HepG2 (cell line): ENCODE data around the gene KAZALD1. TPM values are rescaled to one million over a fixed set of nuclear protein-coding genes. Genes with fewer than 3 reads are reported as not detected.

Experiments
- AGO2 ChIP-seq: fragments of 200-400 bp; formaldehyde crosslinking; optimal IDR thresholded peaks from 2 replicates; pipeline ENCODE3; 2017; ENCODE audit warnings: mild to moderate bottlenecking, low read depth, low read length, moderate library complexity
- JUND ChIP-seq: sonication (generic); formaldehyde crosslinking; IDR thresholded peaks from 2 replicates; pipeline ENCODE4 v1.8.0; 2022; ENCODE audit warnings: mild to moderate bottlenecking, missing genetic modification reagents
- KLF13 ChIP-seq: sonication (generic); formaldehyde crosslinking; IDR thresholded peaks from 2 replicates; pipeline ENCODE4 v1.4.0; 2020; ENCODE audit warnings: mild to moderate bottlenecking, missing genetic modification reagents
- KLF16 ChIP-seq, 2 experiments: sonication (generic) in 1 of 2; formaldehyde crosslinking in 1 of 2; IDR thresholded peaks; 2 replicates each; pipeline versions ENCODE4 v1.6.1 to v1.8.0; 2016 to 2023; ENCODE audit warnings: missing genetic modification reagents in 2 of 2, missing compliant biosample characterization in 1 of 2
- MIER3 ChIP-seq: IDR thresholded peaks from 2 replicates; pipeline ENCODE4 v1.6.1; 2016; ENCODE audit warnings: missing compliant biosample characterization, borderline replicate concordance
- PHF21A ChIP-seq: sonication (generic); formaldehyde crosslinking; IDR thresholded peaks from 2 replicates; pipeline ENCODE4 v1.5.0; 2020; ENCODE audit warnings: mild to moderate bottlenecking, missing genetic modification reagents
- POGZ ChIP-seq: sonication (generic); formaldehyde crosslinking; IDR thresholded peaks from 2 replicates; pipeline ENCODE4 v1.4.0; 2020; ENCODE audit warnings: mild to moderate bottlenecking, missing genetic modification reagents
- U2AF1 ChIP-seq: fragments of 200-400 bp; formaldehyde crosslinking; optimal IDR thresholded peaks from 2 replicates; pipeline ENCODE3; 2017; ENCODE audit warnings: mild to moderate bottlenecking, low read depth, low read length
- WIZ ChIP-seq: sonication (generic); formaldehyde crosslinking; IDR thresholded peaks from 2 replicates; pipeline ENCODE4 v1.5.1; 2020; ENCODE audit warnings: mild to moderate bottlenecking, missing genetic modification reagents
- ZFP90 ChIP-seq: sonication (generic); formaldehyde crosslinking; IDR thresholded peaks from 2 replicates; pipeline ENCODE4 v1.8.0; 2022; ENCODE audit warnings: missing genetic modification reagents, mild to moderate bottlenecking, inconsistent platforms, borderline replicate concordance
- ZNF296 ChIP-seq: sonication (generic); formaldehyde crosslinking; conservative IDR thresholded peaks from 2 replicates; pipeline ENCODE4 v1.5.0; 2020; ENCODE audit warnings: mild to moderate bottlenecking, missing genetic modification reagents
- ZNF30 ChIP-seq: sonication (generic); formaldehyde crosslinking; IDR thresholded peaks from 2 replicates; pipeline ENCODE4 v1.5.0; 2020; ENCODE audit warnings: mild to moderate bottlenecking, missing genetic modification reagents
- ZNF331 ChIP-seq: sonication (generic); formaldehyde crosslinking; IDR thresholded peaks from 2 replicates; pipeline ENCODE4 v1.4.0; 2020; ENCODE audit warnings: missing genetic modification reagents
- ZNF431 ChIP-seq: sonication (generic); formaldehyde crosslinking; IDR thresholded peaks from 2 replicates; pipeline ENCODE4 v1.9.0; 2022; ENCODE audit warnings: missing genetic modification reagents, low read depth, mild to moderate bottlenecking, borderline replicate concordance
- ZNF614 ChIP-seq: IDR thresholded peaks from 2 replicates; pipeline ENCODE4 v1.6.1; 2018; ENCODE audit warnings: missing biosample characterization, missing genetic modification reagents, inconsistent platforms, borderline replicate concordance
- ZNF703 ChIP-seq: sonication (generic); formaldehyde crosslinking; IDR thresholded peaks from 2 replicates; pipeline ENCODE4 v1.5.1; 2020; ENCODE audit warnings: missing genetic modification reagents, mild to moderate bottlenecking, moderate library complexity, borderline replicate concordance
- polyA plus RNA-seq, 8 experiments: library from polyadenylated mRNA; depleted of rRNA in 3 of 8; stranded (reverse) in 7 of 8; unstranded in 1 of 8; fragments of >200 nt; fragmentation: Illumina TruSeq in 4 of 8; extraction: Trizol in 4 of 8; gene quantifications; 2 replicates each; pipeline versions ENCODE4 v1.2.1 to v1.2.3, GENCODE V29; 2011 to 2016; ENCODE audit warnings: low read depth in 4 of 8, missing spikeins in 1 of 8, mixed read lengths in 1 of 8; ENCODE audit not compliant: insufficient read depth in 1 of 8
- total RNA-seq, 5 experiments: library from RNA; depleted of rRNA; stranded (reverse); fragments of >200 nt; fragmentation: Illumina TruSeq; extraction: Trizol; gene quantifications; 2 replicates each; pipeline ENCODE4 v1.2.3, GENCODE V29; 2016; ENCODE audit warnings: low read depth in 1 of 5
- TF ChIP-seq, protein P1 (sequence below): sonication (generic); formaldehyde crosslinking; IDR thresholded peaks from 2 replicates; pipeline ENCODE4 v1.4.0; 2020; ENCODE audit warnings: missing genetic modification reagents, borderline replicate concordance
- TF ChIP-seq, protein P2 (sequence below): sonication (generic); formaldehyde crosslinking; IDR thresholded peaks from 2 replicates; pipeline ENCODE4 v1.8.1; 2022; ENCODE audit warnings: low read depth, mild to moderate bottlenecking, missing genetic modification reagents
- TF ChIP-seq, protein P3 (sequence below): sonication (generic); formaldehyde crosslinking; IDR thresholded peaks from 2 replicates; pipeline ENCODE4 v1.4.0; 2020; ENCODE audit warnings: missing genetic modification reagents
- TF ChIP-seq, protein P4 (sequence below): sonication (generic); formaldehyde crosslinking; IDR thresholded peaks from 2 replicates; pipeline ENCODE4 v1.5.0; 2020; ENCODE audit warnings: missing genetic modification reagents

Gene KAZALD1
- total and polyA plus RNA-seq, 2 of the 13 experiments (the other 11 are each of a cell fraction or from before 2014, with no cell fraction given), result 16.7 to 27.7 TPM

DNA sequence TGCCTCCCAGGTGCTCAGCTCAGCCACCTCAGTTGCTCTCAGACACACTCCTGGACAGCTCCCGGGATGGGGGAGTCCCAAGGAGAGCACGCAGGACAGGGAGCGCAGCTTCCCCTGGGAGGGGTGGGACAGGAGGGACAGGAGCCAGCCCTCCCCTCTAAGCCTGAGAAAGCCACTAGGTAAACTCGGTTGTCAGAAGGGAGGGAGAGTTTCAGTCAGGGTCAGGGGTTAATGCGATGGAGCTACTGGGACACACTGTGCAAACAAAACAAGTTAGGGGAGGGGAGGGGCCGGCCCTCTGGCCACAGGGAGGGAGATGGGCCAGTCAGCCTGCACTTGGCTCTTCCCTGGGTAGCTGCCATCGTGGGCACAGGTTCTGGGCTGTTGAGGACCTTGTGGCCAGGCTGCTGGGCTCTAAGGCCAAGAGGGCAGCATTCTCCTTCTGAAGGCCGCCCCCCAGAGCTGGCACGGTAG is 31.1 kb downstream of the KAZALD1 start (continued):
- TF ChIP-seq, protein P1, sequence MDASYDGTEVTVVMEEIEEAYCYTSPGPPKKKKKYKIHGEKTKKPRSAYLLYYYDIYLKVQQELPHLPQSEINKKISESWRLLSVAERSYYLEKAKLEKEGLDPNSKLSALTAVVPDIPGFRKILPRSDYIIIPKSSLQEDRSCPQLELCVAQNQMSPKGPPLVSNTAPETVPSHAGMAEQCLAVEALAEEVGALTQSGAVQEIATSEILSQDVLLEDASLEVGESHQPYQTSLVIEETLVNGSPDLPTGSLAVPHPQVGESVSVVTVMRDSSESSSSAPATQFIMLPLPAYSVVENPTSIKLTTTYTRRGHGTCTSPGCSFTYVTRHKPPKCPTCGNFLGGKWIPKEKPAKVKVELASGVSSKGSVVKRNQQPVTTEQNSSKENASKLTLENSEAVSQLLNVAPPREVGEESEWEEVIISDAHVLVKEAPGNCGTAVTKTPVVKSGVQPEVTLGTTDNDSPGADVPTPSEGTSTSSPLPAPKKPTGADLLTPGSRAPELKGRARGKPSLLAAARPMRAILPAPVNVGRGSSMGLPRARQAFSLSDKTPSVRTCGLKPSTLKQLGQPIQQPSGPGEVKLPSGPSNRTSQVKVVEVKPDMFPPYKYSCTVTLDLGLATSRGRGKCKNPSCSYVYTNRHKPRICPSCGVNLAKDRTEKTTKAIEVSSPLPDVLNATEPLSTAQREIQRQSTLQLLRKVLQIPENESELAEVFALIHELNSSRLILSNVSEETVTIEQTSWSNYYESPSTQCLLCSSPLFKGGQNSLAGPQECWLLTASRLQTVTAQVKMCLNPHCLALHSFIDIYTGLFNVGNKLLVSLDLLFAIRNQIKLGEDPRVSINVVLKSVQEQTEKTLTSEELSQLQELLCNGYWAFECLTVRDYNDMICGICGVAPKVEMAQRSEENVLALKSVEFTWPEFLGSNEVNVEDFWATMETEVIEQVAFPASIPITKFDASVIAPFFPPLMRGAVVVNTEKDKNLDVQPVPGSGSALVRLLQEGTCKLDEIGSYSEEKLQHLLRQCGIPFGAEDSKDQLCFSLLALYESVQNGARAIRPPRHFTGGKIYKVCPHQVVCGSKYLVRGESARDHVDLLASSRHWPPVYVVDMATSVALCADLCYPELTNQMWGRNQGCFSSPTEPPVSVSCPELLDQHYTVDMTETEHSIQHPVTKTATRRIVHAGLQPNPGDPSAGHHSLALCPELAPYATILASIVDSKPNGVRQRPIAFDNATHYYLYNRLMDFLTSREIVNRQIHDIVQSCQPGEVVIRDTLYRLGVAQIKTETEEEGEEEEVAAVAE, result no peak
- TF ChIP-seq AGO2 (no peak), ZNF331 (no peak), ZFP90 (CRISPR knock-in tag) (no peak), POGZ (CRISPR knock-in tag) (no peak), ZNF431 (CRISPR knock-in tag) (no peak), JUND (no peak), ZNF30 (no peak), KLF16 (CRISPR knock-in tag; IDR thresholded peaks at IDR 0.05) (no peak), ZNF703 (CRISPR knock-in tag) (no peak), WIZ (no peak), MIER3 (CRISPR knock-in tag) (no peak), KLF13 (CRISPR knock-in tag) (no peak), ZNF296 (CRISPR knock-in tag) (no peak), U2AF1 (no peak), ZNF614 (peak; percentile 32; the same call in 1 of the 2 replicates), PHF21A (CRISPR knock-in tag) (no peak)
- TF ChIP-seq, protein P2, sequence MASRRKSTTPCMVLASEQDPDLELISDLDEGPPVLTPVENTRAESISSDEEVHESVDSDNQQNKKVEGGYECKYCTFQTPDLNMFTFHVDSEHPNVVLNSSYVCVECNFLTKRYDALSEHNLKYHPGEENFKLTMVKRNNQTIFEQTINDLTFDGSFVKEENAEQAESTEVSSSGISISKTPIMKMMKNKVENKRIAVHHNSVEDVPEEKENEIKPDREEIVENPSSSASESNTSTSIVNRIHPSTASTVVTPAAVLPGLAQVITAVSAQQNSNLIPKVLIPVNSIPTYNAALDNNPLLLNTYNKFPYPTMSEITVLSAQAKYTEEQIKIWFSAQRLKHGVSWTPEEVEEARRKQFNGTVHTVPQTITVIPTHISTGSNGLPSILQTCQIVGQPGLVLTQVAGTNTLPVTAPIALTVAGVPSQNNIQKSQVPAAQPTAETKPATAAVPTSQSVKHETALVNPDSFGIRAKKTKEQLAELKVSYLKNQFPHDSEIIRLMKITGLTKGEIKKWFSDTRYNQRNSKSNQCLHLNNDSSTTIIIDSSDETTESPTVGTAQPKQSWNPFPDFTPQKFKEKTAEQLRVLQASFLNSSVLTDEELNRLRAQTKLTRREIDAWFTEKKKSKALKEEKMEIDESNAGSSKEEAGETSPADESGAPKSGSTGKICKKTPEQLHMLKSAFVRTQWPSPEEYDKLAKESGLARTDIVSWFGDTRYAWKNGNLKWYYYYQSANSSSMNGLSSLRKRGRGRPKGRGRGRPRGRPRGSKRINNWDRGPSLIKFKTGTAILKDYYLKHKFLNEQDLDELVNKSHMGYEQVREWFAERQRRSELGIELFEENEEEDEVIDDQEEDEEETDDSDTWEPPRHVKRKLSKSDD (CRISPR knock-in tag), result no peak
- TF ChIP-seq, protein P3, sequence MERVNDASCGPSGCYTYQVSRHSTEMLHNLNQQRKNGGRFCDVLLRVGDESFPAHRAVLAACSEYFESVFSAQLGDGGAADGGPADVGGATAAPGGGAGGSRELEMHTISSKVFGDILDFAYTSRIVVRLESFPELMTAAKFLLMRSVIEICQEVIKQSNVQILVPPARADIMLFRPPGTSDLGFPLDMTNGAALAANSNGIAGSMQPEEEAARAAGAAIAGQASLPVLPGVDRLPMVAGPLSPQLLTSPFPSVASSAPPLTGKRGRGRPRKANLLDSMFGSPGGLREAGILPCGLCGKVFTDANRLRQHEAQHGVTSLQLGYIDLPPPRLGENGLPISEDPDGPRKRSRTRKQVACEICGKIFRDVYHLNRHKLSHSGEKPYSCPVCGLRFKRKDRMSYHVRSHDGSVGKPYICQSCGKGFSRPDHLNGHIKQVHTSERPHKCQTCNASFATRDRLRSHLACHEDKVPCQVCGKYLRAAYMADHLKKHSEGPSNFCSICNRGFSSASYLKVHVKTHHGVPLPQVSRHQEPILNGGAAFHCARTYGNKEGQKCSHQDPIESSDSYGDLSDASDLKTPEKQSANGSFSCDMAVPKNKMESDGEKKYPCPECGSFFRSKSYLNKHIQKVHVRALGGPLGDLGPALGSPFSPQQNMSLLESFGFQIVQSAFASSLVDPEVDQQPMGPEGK (CRISPR knock-in tag), result peak; percentile 87
- TF ChIP-seq, protein P4, sequence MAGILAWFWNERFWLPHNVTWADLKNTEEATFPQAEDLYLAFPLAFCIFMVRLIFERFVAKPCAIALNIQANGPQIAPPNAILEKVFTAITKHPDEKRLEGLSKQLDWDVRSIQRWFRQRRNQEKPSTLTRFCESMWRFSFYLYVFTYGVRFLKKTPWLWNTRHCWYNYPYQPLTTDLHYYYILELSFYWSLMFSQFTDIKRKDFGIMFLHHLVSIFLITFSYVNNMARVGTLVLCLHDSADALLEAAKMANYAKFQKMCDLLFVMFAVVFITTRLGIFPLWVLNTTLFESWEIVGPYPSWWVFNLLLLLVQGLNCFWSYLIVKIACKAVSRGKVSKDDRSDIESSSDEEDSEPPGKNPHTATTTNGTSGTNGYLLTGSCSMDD, result no peak
